ENCODE data around the gene UTP11. TPM values are rescaled to one million over a fixed set of nuclear protein-coding genes. Genes with fewer than 3 reads are reported as not detected.
A peak's percentile ranks its signal among the peaks of the same experiment; 100 is the strongest.

UTP11 gene
- total and polyA plus RNA-seq, 2 of the 8 experiments (the other 6 are each of a cell fraction or from before 2014, with no cell fraction given), result 19.5 to 60.5 TPM

DNA sequence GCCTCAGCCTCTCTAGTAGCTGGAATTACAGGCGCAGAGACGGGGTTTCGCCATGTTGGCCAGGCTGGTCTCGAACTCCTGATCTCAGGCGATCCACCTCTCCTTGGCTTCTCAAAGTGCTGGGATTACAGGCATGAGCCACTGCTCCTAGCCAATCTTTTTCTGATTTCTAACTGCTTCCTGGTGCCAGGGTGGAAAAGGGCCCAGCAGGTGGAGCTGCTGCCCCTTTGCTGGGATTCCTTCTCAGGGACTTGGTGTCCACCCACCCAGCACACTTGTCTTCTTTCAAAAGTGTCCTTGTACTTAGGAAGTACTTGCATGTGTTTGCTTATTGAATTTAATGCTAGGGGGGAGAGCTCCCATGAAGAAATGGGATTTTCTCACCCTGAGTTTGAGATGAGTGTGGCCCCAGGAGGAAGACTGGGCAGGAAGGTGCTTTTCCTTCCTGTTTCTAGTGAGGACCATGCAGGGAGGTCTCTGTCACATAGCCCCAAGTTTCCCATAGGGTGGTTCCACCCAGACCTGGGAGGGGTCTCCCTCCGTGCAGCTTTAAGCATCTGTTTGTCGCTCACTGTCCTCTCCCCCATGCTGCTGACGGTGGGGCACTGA, 14.2 kb downstream of the UTP11 start (continued):
- TF ChIP-seq CREB1 (IDR thresholded peaks at IDR 0.05) (0 out of 2 replicates have a peak, but pooled peaks have one; percentile 14), HDAC2 (IDR thresholded peaks at IDR 0.05; ENCODE audit: borderline replicate concordance in 1 of 2, low read depth in 2 of 2, low read length in 2 of 2) (no peak), BCL11A (IDR thresholded peaks at IDR 0.05; ENCODE audit: low read depth in 2 of 2, low read length in 2 of 2) (no peak), SP2 (IDR thresholded peaks at IDR 0.05; ENCODE audit: low read length) (no peak), GTF2F1 (IDR thresholded peaks at IDR 0.05; ENCODE audit: borderline replicate concordance, low read depth, low read length) (no peak), SIRT6 (IDR thresholded peaks at IDR 0.05; ENCODE audit: low read length) (no peak), POLR2A (IDR thresholded peaks at IDR 0.05; ENCODE audit: control extremely low read depth in 1 of 2, low read depth in 2 of 2, low read length in 2 of 2) (no peak), BRCA1 (IDR thresholded peaks at IDR 0.05; ENCODE audit: low read depth, low read length) (no peak), KDM5A (IDR thresholded peaks at IDR 0.05; ENCODE audit: low read length) (no peak), EP300 (IDR thresholded peaks at IDR 0.05; ENCODE audit: borderline replicate concordance in 1 of 2, low read depth in 2 of 2, low read length in 2 of 2) (no peak), GABPA (IDR thresholded peaks at IDR 0.05; ENCODE audit: borderline replicate concordance, insufficient read depth, low read length) (no peak), ZNF274 (IDR thresholded peaks at IDR 0.05; ENCODE audit: borderline replicate concordance, extremely low read depth, low read length) (no peak), TBP (IDR thresholded peaks at IDR 0.05; ENCODE audit: low read depth, low read length) (no peak), CBX5 (IDR thresholded peaks at IDR 0.05; ENCODE audit: low read depth, low read length) (no peak), RBBP5 (IDR thresholded peaks at IDR 0.05; ENCODE audit: borderline replicate concordance, low read depth, low read length) (no peak), RAD21 (IDR thresholded peaks at IDR 0.05 in 1 of 2, conservative IDR thresholded peaks at IDR 0.05 in 1 of 2; ENCODE audit: low read depth in 2 of 2, low read length in 2 of 2) (peak; percentile 89 to 92), MAFK (IDR thresholded peaks at IDR 0.05; ENCODE audit: low read depth, low read length) (no peak), TAF1 (IDR thresholded peaks at IDR 0.05; ENCODE audit: low read depth, low read length) (no peak)
